CD4-positive, alpha-beta T cell (primary cell): ENCODE results near the gene C1QL4. TPM values are rescaled to one million over a fixed set of nuclear protein-coding genes. Genes with fewer than 3 reads are reported as not detected.

Experiments
- ATAC-seq: fragments of 200-7000 bp; cut with Tn5 transposase; one replicate; pipeline ENCODE4 v1.10.0; 2022; ENCODE audit warnings: mild to moderate bottlenecking; ENCODE audit not compliant: poor library complexity
- CTCF ChIA-PET: fragments of 350-600 bp; sonication (Branson Sonifier 250); formaldehyde crosslinking; loops from one replicate; lab custom pipeline; 2021; ENCODE audit warnings: antibody characterized with exemption, inconsistent platforms; lab: Charles Lee
- POLR2A ChIA-PET: fragments of 350-600 bp; sonication (Branson Sonifier 250); formaldehyde crosslinking; loops from one replicate; lab custom pipeline; 2021; ENCODE audit warnings: antibody characterized with exemption, inconsistent platforms; lab: Charles Lee
- DNase-seq, 14 experiments: peaks; one replicate each; pipeline ENCODE4 v3.0.0-alpha.2; 2013 to 2020; ENCODE audit warnings: mixed read lengths in 2 of 14
- H3K27ac ChIP-seq, 2 donors: one replicate each; pipeline versions ENCODE4 v1.5.1 to v1.7.0; 2013; ENCODE audit warnings: low read length in 2 of 2, low read depth in 1 of 2, mild to moderate bottlenecking in 1 of 2
- H3K27me3 ChIP-seq, 2 experiments: 1 replicate in 1 of 2; 2 replicates in 1 of 2; pipeline versions ENCODE4 v1.6.1 to v1.7.0; 2013; ENCODE audit warnings: low read length in 2 of 2, control low read depth in 1 of 2, mild to moderate bottlenecking in 1 of 2, moderate library complexity in 1 of 2; ENCODE audit not compliant: insufficient read depth in 2 of 2, control insufficient read depth in 1 of 2
- H3K36me3 ChIP-seq: one replicate; pipeline ENCODE4 v1.6.1; 2013; ENCODE audit warnings: low read length, control low read depth; ENCODE audit not compliant: insufficient read depth
- H3K4me1 ChIP-seq: one replicate; pipeline ENCODE4 v1.6.1; 2013; ENCODE audit warnings: low read length, control low read depth; ENCODE audit not compliant: insufficient read depth
- H3K4me3 ChIP-seq: one replicate; pipeline ENCODE4 v1.5.1; 2013; ENCODE audit warnings: mild to moderate bottlenecking, low read length, moderate library complexity
- H3K9me3 ChIP-seq, 2 experiments: 1 replicate in 1 of 2; 2 replicates in 1 of 2; pipeline versions ENCODE4 v1.6.1 to v1.7.0; 2013; ENCODE audit warnings: low read length in 2 of 2, mild to moderate bottlenecking in 2 of 2, control low read depth in 1 of 2, moderate library complexity in 1 of 2; ENCODE audit not compliant: control insufficient read depth in 1 of 2, insufficient read depth in 1 of 2
- H3K27ac Mint-ChIP-seq: one replicate; pipeline ENCODE4 v1.8.0; 2020; ENCODE audit warnings: mixed read lengths
- H3K27me3 Mint-ChIP-seq: one replicate; pipeline ENCODE4 v1.8.0; 2021; ENCODE audit warnings: mixed read lengths
- H3K36me3 Mint-ChIP-seq: one replicate; pipeline ENCODE4 v1.8.0; 2021; ENCODE audit warnings: low read depth, mixed read lengths
- H3K4me1 Mint-ChIP-seq: one replicate; pipeline ENCODE4 v1.8.0; 2021; ENCODE audit warnings: low read depth, mixed read lengths
- H3K4me3 Mint-ChIP-seq: one replicate; pipeline ENCODE4 v1.8.0; 2020; ENCODE audit warnings: mild to moderate bottlenecking, mixed read lengths
- H3K9me3 Mint-ChIP-seq: one replicate; pipeline ENCODE4 v1.8.0; 2020; ENCODE audit warnings: mixed read lengths
- CTCF ChIP-seq: fragments of 200-600 bp; IDR thresholded peaks from one replicate; pipeline ENCODE4 v1.8.0; 2022; ENCODE audit warnings: antibody characterized with exemption, mild to moderate bottlenecking
- intact Hi-C, 2 experiments: fragments of 100-400 bp; cut with DNase I in 1 of 2; cut with micrococcal nuclease in 1 of 2; formaldehyde crosslinking; loops; one replicate each; pipeline versions ENCODE4 v1.15.1 to v1.9.0; 2023 to 2025; cut with DNase I, micrococcal nuclease
- total RNA-seq, 174 experiments: library from RNA in 2 of 174; stranded (reverse) in 2 of 174; gene quantifications; one replicate each; pipeline ENCODE4 v1.2.3 and lab custom pipeline; 2021 to 2026

Gene C1QL4
- total RNA-seq, 2 experiments from 2014 or later, result not detected

- H3K4me3 Mint-ChIP-seq, result peak overlapping the region; percentile 99
- no peaks in the 10 kb centered on the region for H3K27me3 Mint-ChIP-seq
- Histone ChIP-seq H3K36me3 (no peaks in the 10 kb centered on the region), H3K27ac (peak overlapping the region; percentile 66 to 70), H3K4me1 (peaks cover 15% of the 10 kb centered on the region), H3K9me3 (no peaks in the 10 kb centered on the region), H3K27me3 (no peaks in the 10 kb centered on the region), H3K4me3 (peak overlapping the region; percentile 88)
- DNase-seq (no peak), ATAC-seq (no peak)
- peak overlapping the region; percentile 76 for H3K27ac Mint-ChIP-seq
- no peak for TF ChIP-seq CTCF
- CTCF ChIA-PET, result interaction anchor here (1.2 to 7.0 kb wide), 8 partner anchors 8 to 745 kb away, joined by 3 to 33 read pairs (median 8); partner anchors contain the start of genes COX14, DNAJC22, PRPF40B and TROAP
- H3K4me1 Mint-ChIP-seq, result peaks cover 30% of the 10 kb centered on the region
- POLR2A ChIA-PET, result interaction anchor here (0.7 to 2.2 kb wide), 32 partner anchors 8 to 1399 kb away, joined by 3 to 24 read pairs (median 5); partner anchors contain the start of genes BCDIN3D, DDX23, DNAJC22 and KCNH3
- no peaks in the 10 kb centered on the region for H3K9me3 Mint-ChIP-seq
- peaks cover 9% of the 10 kb centered on the region for H3K36me3 Mint-ChIP-seq
- intact Hi-C loops, result loop anchor here in 1 of 2 experiments (10.0 kb wide), 1 partner anchor 339 kb away; the partner anchor contains the start of gene FMNL3
These were observed 29.2 kb upstream of the C1QL4 start for GRCh38 chr12:49366096-49366651.

GRCh38 chr12:49365542-49365941, 28.6 kb upstream of the C1QL4 start:
- Histone ChIP-seq H3K9me3 (no peaks in the 10 kb centered on the region), H3K36me3 (no peaks in the 10 kb centered on the region), H3K27me3 (no peaks in the 10 kb centered on the region), H3K4me3 (no peak overlapping the region), H3K4me1 (peaks cover 15% of the 10 kb centered on the region), H3K27ac (no peak overlapping the region)
- intact Hi-C loops, result loop anchor here in 1 of 2 experiments (10.0 kb wide), 1 partner anchor 339 kb away; the partner anchor contains the start of gene FMNL3
- Mint-ChIP-seq H3K27me3 (no peaks in the 10 kb centered on the region), H3K4me1 (peaks cover 30% of the 10 kb centered on the region), H3K27ac (peak overlapping the region; percentile 76), H3K36me3 (peaks cover 9% of the 10 kb centered on the region), H3K9me3 (no peaks in the 10 kb centered on the region), H3K4me3 (peak overlapping the region; percentile 99)
- no peak for TF ChIP-seq CTCF
- ChIA-PET CTCF (interaction anchor here (2.0 to 7.0 kb wide), 6 partner anchors 8 to 746 kb away, joined by 4 to 33 read pairs (median 11); partner anchors contain the start of genes COX14, DNAJC22 and PRPF40B), POLR2A (interaction anchor here (0.6 to 2.2 kb wide), 4 partner anchors 39 to 258 kb away, joined by 6 to 22 read pairs (median 12); partner anchors contain the start of genes PRPF40B and TROAP)
- ATAC-seq (no peak), DNase-seq (no peak)

GRCh38 chr12:49364989-49365388, 28.0 kb upstream of the C1QL4 start:
- H3K36me3 Mint-ChIP-seq, result peaks cover 9% of the 10 kb centered on the region
- ChIA-PET POLR2A (interaction anchor here (0.6 kb wide), 1 partner anchor 40 kb away, joined by 6 read pairs; no protein-coding TSS in a partner anchor), CTCF (interaction anchor here (2.6 to 7.0 kb wide), 2 partner anchors 18 to 22 kb away, joined by 12 to 33 read pairs; partner anchors contain the start of gene DNAJC22)
- Histone ChIP-seq H3K9me3 (no peaks in the 10 kb centered on the region), H3K4me1 (peaks cover 15% of the 10 kb centered on the region), H3K27me3 (peaks cover 0 to 4% of the 10 kb centered on the region in 2 experiments), H3K36me3 (no peaks in the 10 kb centered on the region), H3K27ac (no peak overlapping the region), H3K4me3 (no peak overlapping the region)
- ATAC-seq (no peak), DNase-seq (no peak)
- H3K9me3 Mint-ChIP-seq, result no peaks in the 10 kb centered on the region
- peaks cover 25% of the 10 kb centered on the region for H3K4me1 Mint-ChIP-seq
- peak overlapping the region; percentile 38 for H3K4me3 Mint-ChIP-seq
- H3K27ac Mint-ChIP-seq, result no peak overlapping the region
- no peak for TF ChIP-seq CTCF
- intact Hi-C loops, result loop anchor here in 1 of 2 experiments (10.0 kb wide), 1 partner anchor 340 kb away; the partner anchor contains the start of gene FMNL3
- H3K27me3 Mint-ChIP-seq, result no peaks in the 10 kb centered on the region
